A673 (cell line): ENCODE results near the gene CFAP20DC. TPM values are rescaled to one million over a fixed set of nuclear protein-coding genes. Genes with fewer than 3 reads are reported as not detected.

Source experiments
- BruUV-seq: library from RNA; stranded (reverse); fragments of 400-500 nt; replicated peaks from 2 replicates; lab custom pipeline; 2021; lab: Mats Ljungman, UMichigan
- CTCF ChIA-PET: fragments of 300-600 bp; sonication (Branson Sonifier 250); formaldehyde crosslinking; loops from one replicate; lab custom pipeline; 2022; ENCODE audit warnings: antibody characterized with exemption; lab: Charles Lee
- POLR2A ChIA-PET: fragments of 300-600 bp; sonication (Branson Sonifier 250); formaldehyde crosslinking; loops from one replicate; lab custom pipeline; 2022; ENCODE audit warnings: antibody characterized with exemption; ENCODE audit not compliant: low non-redundant PET; lab: Charles Lee
- DNase-seq: peaks from one replicate; pipeline ENCODE4 v3.0.0-alpha.2; 2015; ENCODE audit warnings: low spot score
- H3K27ac ChIP-seq: fragments of 200-600 bp; sonication (generic); 2 replicates; pipeline ENCODE4 v1.5.1; 2016; ENCODE audit warnings: mixed run types, low read depth, mild to moderate bottlenecking, mixed read lengths, antibody characterized with exemption, low read length; ENCODE audit not compliant: poor library complexity, severe bottlenecking
- H3K27me3 ChIP-seq: fragments of 200-600 bp; sonication (generic); replicated peaks from 2 replicates; pipeline ENCODE4 v1.6.1; 2017; ENCODE audit warnings: mixed run types, low read depth, mild to moderate bottlenecking, mixed read lengths, antibody characterized with exemption, low read length; ENCODE audit not compliant: insufficient read depth, poor library complexity
- H3K36me3 ChIP-seq: fragments of 200-600 bp; sonication (generic); 2 replicates; pipeline ENCODE4 v1.6.1; 2016; ENCODE audit warnings: mixed run types, mild to moderate bottlenecking, mixed read lengths, antibody characterized with exemption, low read length; ENCODE audit not compliant: insufficient read depth, poor library complexity, severe bottlenecking
- H3K4me1 ChIP-seq: fragments of 200-600 bp; sonication (generic); 2 replicates; pipeline ENCODE4 v1.6.1; 2017; ENCODE audit warnings: mixed run types, mild to moderate bottlenecking, mixed read lengths, antibody characterized with exemption, low read length; ENCODE audit not compliant: insufficient read depth, poor library complexity, severe bottlenecking
- H3K4me3 ChIP-seq: fragments of 200-600 bp; sonication (generic); 2 replicates; pipeline ENCODE4 v1.5.1; 2016; ENCODE audit warnings: low read depth, mixed run types, mild to moderate bottlenecking, mixed read lengths, low read length; ENCODE audit not compliant: poor library complexity, severe bottlenecking
- H3K9me3 ChIP-seq: fragments of 200-600 bp; sonication (generic); 2 replicates; pipeline ENCODE4 v1.6.1; 2016; ENCODE audit warnings: mixed run types, low read depth, mild to moderate bottlenecking, mixed read lengths, antibody characterized with exemption, low read length; ENCODE audit not compliant: poor library complexity, severe bottlenecking
- CTCF ChIP-seq: fragments of 300-800, 200-600 bp; sonication (generic); conservative IDR thresholded peaks from 2 replicates; pipeline ENCODE4 v1.5.1; 2017; ENCODE audit warnings: low read depth, mild to moderate bottlenecking, antibody characterized with exemption, low read length, moderate library complexity, mixed read lengths
- EZH2 ChIP-seq: fragments of 200-600 bp; sonication (generic); IDR thresholded peaks from 2 replicates; pipeline ENCODE4 v1.6.1; 2017; ENCODE audit warnings: borderline replicate concordance, low read depth, mild to moderate bottlenecking, mixed read lengths, antibody characterized with exemption, low read length; ENCODE audit not compliant: poor library complexity, severe bottlenecking
- intact Hi-C: fragments of 100-400 bp; cut with micrococcal nuclease; formaldehyde crosslinking; loops from one replicate; pipeline ENCODE4 v1.10.0; 2022; ENCODE audit not compliant: unreplicated experiment
- total RNA-seq: library from RNA; stranded (reverse); gene quantifications from 2 replicates; pipeline ENCODE4 v1.2.3, GENCODE V29; 2021

CFAP20DC gene
- total RNA-seq, 1 experiment from 2014 or later: 1.3 TPM

GRCh38 chr3:58993547-58993946, 56.3 kb downstream of the CFAP20DC start:
- Histone ChIP-seq H3K9me3 (no peaks in the 10 kb centered on the region), H3K4me1 (no peaks in the 10 kb centered on the region), H3K27me3 (no peaks in the 10 kb centered on the region), H3K4me3 (no peak overlapping the region), H3K27ac (no peak overlapping the region), H3K36me3 (no peaks in the 10 kb centered on the region)
- CTCF ChIA-PET: no interaction called here
- POLR2A ChIA-PET: no interaction called here
- TF ChIP-seq CTCF: no peak
- TF ChIP-seq EZH2: no peak
- intact Hi-C loops: no loop called here
- BruUV-seq: no TSS peak
- no peak for DNase-seq

DNA sequence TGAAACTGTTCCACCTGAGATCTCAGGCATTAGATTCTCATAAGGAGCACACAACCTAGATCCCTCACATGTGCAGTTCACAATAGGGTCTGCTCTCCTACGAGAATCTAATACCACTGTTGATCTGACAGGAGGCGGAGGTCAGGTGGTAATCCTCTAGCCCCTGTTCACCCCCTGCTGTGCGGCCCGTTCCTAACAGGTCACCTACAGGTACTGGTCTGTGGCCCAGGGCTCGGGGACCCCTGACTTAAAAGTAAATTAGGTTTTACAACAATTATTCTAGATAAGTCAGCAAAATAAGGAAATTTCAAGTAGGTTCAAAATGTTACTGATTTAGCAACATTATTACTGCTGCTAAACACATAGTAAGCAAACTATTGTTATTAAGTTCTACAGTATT, 58.2 kb downstream of the CFAP20DC start:
- no peaks in the 10 kb centered on the region for H3K27me3 ChIP-seq
- no peak overlapping the region for H3K27ac ChIP-seq
- H3K4me3 ChIP-seq: no peak overlapping the region
- ChIA-PET CTCF (no interaction called here), POLR2A (no interaction called here)
- intact Hi-C loops: no loop called here
- no peaks in the 10 kb centered on the region for H3K4me1 ChIP-seq
- H3K36me3 ChIP-seq: no peaks in the 10 kb centered on the region
- no TSS peak for BruUV-seq
- TF ChIP-seq EZH2 (no peak), CTCF (no peak)
- no peak for DNase-seq
- no peaks in the 10 kb centered on the region for H3K9me3 ChIP-seq

DNA sequence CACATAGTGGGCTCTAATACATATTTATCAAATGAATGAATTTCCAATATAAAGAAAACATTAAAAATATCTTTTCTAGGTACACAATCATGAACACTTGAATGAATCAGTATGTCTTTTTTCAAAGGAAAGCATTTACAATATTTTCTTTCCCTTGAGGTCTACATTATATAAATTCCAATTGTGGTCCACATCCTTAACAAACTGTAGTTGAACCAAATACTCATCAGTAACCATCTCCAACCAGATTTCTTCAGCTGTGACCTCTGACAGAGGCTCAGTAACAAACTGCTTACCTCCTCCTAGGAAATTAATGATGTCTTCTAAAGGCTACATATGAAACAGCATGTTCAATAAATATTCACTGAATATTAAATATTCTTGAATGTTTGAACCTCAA, 58.8 kb downstream of the CFAP20DC start:
- no peak for DNase-seq
- no peaks in the 10 kb centered on the region for H3K27me3 ChIP-seq
- H3K36me3 ChIP-seq: no peaks in the 10 kb centered on the region
- CTCF ChIA-PET: no interaction called here
- H3K4me3 ChIP-seq: no peak overlapping the region
- TF ChIP-seq EZH2 (no peak), CTCF (no peak)
- intact Hi-C loops: no loop called here
- H3K9me3 ChIP-seq: no peaks in the 10 kb centered on the region
- no peak overlapping the region for H3K27ac ChIP-seq
- BruUV-seq: no TSS peak
- H3K4me1 ChIP-seq: no peaks in the 10 kb centered on the region
- POLR2A ChIA-PET: no interaction called here

DNA sequence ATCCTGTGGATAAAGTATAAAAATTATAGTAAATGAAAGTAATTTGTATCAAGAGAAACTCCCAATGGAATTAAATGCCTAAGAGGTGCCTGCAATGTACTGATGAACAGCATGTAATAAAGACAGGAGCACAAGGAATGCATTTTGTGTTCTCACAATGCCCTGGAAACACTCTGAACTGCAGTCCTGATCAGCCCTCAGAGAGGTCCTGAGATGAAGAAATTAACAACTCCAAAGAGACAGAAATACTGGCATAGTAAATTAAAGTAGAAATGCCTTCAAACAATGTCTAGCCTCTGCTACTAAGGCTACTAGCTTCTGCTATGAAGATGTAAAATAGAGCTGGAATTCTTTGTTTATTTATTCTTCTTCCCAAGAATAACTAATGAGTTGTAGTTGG, 59.9 kb downstream of the CFAP20DC start:
- H3K36me3 ChIP-seq: no peaks in the 10 kb centered on the region
- DNase-seq: no peak
- no peak overlapping the region for H3K27ac ChIP-seq
- no peaks in the 10 kb centered on the region for H3K27me3 ChIP-seq
- H3K9me3 ChIP-seq: no peaks in the 10 kb centered on the region
- POLR2A ChIA-PET: no interaction called here
- intact Hi-C loops: no loop called here
- no peaks in the 10 kb centered on the region for H3K4me1 ChIP-seq
- no TSS peak for BruUV-seq
- TF ChIP-seq EZH2: no peak
- H3K4me3 ChIP-seq: no peak overlapping the region
- CTCF ChIA-PET: no interaction called here
